Nephron progenitor cell (in vitro differentiated cells): ENCODE results near the gene IRS1.
"Not testable (repeated sequence)": the region's sequence is repeated elsewhere in the genome, so short reads cannot be mapped to it uniquely, and the experiment has no call there.

Source experiments
- DNase-seq: peaks from one replicate; pipeline ENCODE4 v3.0.0; 2021
- H3K27ac Mint-ChIP-seq: 2 replicates; pipeline ENCODE4 v1.8.0; 2021; ENCODE audit warnings: mild to moderate bottlenecking, moderate library complexity, mixed read lengths
- H3K27me3 Mint-ChIP-seq: 2 replicates; pipeline ENCODE4 v1.8.0; 2021; ENCODE audit warnings: mild to moderate bottlenecking, low read depth, mixed read lengths; ENCODE audit not compliant: poor library complexity
- H3K36me3 Mint-ChIP-seq: 2 replicates; pipeline ENCODE4 v1.8.0; 2021; ENCODE audit warnings: low read depth, mixed read lengths
- H3K4me1 Mint-ChIP-seq: 2 replicates; pipeline ENCODE4 v1.8.0; 2021; ENCODE audit warnings: mixed read lengths
- H3K4me3 Mint-ChIP-seq: 2 replicates; pipeline ENCODE4 v1.8.0; 2021; ENCODE audit warnings: mild to moderate bottlenecking, moderate library complexity, mixed read lengths
- H3K9me3 Mint-ChIP-seq: 2 replicates; pipeline ENCODE4 v1.8.0; 2021; ENCODE audit warnings: mild to moderate bottlenecking, moderate library complexity, mixed read lengths
- CTCF ChIP-seq: fragments of 200-600 bp; sonication (generic); IDR thresholded peaks from 2 replicates; pipeline ENCODE4 v1.5.0; 2021; ENCODE audit warnings: antibody characterized with exemption

IRS1 gene

GRCh38 chr2:226837334-226837733, 37.7 kb upstream of the IRS1 start:
- Mint-ChIP-seq H3K9me3 (peaks cover 24% of the 10 kb centered on the region), H3K27ac (no peak overlapping the region), H3K27me3 (peaks cover 4% of the 10 kb centered on the region), H3K36me3 (peaks cover 54% of the 10 kb centered on the region), H3K4me3 (peak overlapping the region; percentile 88), H3K4me1 (peaks cover 40% of the 10 kb centered on the region)
- no peak for DNase-seq
- no peak for TF ChIP-seq CTCF

- Mint-ChIP-seq H3K4me3 (peak overlapping the region; percentile 88), H3K4me1 (peaks cover 40% of the 10 kb centered on the region), H3K36me3 (peaks cover 46% of the 10 kb centered on the region), H3K27ac (peak overlapping the region; percentile 97), H3K9me3 (peaks cover 16% of the 10 kb centered on the region), H3K27me3 (peaks cover 4% of the 10 kb centered on the region)
- no peak for DNase-seq
- no peak for TF ChIP-seq CTCF
Observed at GRCh38 chr2:226836548-226836885, 36.9 kb upstream of the IRS1 start.

DNA sequence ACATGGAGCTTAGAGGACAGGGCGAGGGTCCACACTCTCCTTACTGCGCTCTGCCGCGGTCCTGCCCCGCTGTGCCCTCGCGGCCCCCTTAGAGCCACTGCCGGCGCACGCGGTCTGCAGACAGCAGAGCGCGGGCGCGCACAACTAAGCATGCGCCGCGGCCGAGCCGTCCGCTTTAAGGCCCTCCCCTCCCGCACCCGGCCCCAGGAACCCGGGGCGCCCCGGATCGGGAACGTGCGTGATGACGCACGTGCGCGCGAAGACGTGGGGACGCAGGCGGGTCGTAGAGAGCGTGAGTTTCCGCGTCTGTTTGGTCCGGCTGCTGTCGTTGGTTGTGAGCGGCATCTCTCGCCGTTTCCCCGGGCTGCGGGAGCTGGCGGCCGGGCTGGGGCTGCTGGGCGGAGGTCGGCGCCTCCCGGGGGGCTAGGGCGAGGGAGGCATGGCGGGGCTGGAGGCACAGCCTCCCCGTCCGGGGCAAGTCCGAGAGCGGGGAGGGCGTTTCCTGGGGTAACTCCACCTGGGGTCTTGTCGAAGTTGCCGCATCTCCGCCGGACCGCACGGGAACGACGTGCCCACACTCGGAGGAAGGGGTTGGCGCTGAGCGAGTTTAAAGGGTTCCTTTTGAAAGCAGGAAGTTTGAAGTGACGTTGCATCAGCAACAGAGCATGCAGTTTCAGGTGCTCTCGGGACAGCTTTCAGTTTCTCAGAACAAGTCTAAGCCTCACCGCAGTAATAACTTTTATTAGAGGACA, 36.4 kb upstream of the IRS1 start, which contains the start of gene RHBDD1:
Gene RHBDD1 (plus strand): TSS at position 259 of the 752 bp plus-strand sequence. CDS start 28,640 bp downstream, outside the sequence.
- TF ChIP-seq CTCF = no peak
- peak; percentile 85 for DNase-seq
- H3K27me3 Mint-ChIP-seq = peaks cover 4% of the 10 kb centered on the region
- H3K27ac Mint-ChIP-seq = peak within 1 kb of the TSS; percentile 97
- peaks cover 11% of the 10 kb centered on the region for H3K9me3 Mint-ChIP-seq
- H3K36me3 Mint-ChIP-seq = peaks cover 40% of the 10 kb centered on the region
- H3K4me3 Mint-ChIP-seq = peak within 1 kb of the TSS; percentile 88
- peaks cover 40% of the 10 kb centered on the region for H3K4me1 Mint-ChIP-seq

- peaks cover 11% of the 10 kb centered on the region for H3K9me3 Mint-ChIP-seq
- H3K4me3 Mint-ChIP-seq = peak overlapping the region; percentile 88
- H3K4me1 Mint-ChIP-seq = peaks cover 40% of the 10 kb centered on the region
- peaks cover 36% of the 10 kb centered on the region for H3K36me3 Mint-ChIP-seq
- TF ChIP-seq CTCF = no peak
- peak; percentile 41 for DNase-seq
- peak overlapping the region; percentile 57 for H3K27ac Mint-ChIP-seq
- peaks cover 4% of the 10 kb centered on the region for H3K27me3 Mint-ChIP-seq
Observed at GRCh38 chr2:226835420-226835795, 35.8 kb upstream of the IRS1 start.

DNA sequence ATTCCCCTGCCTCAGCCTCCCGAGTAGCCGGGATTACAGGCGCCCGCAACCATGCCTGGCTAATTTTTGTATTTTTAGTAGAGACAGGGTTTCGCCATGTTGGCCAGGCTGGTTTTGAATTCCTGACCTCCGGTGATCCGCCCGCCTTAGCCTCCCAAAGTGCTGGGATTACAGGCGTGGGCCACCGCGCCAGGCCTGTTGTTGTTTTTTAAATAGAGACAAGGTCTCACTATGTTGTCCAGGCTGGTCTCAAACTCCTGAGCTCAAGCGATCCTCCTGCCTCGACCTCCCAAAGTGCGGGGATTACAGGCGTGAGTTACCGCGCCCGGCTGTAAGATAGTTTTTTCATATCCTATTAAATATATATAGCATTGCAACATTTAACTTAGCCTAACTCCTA, 35.3 kb upstream of the IRS1 start:
- not testable (repeated sequence) for H3K27me3 Mint-ChIP-seq, H3K27ac Mint-ChIP-seq, DNase-seq
- H3K4me3 Mint-ChIP-seq = peak overlapping the region; percentile 88
- peaks cover 35% of the 10 kb centered on the region for H3K4me1 Mint-ChIP-seq
- H3K36me3 Mint-ChIP-seq = peaks cover 30% of the 10 kb centered on the region
- H3K9me3 Mint-ChIP-seq = peaks cover 11% of the 10 kb centered on the region

DNA sequence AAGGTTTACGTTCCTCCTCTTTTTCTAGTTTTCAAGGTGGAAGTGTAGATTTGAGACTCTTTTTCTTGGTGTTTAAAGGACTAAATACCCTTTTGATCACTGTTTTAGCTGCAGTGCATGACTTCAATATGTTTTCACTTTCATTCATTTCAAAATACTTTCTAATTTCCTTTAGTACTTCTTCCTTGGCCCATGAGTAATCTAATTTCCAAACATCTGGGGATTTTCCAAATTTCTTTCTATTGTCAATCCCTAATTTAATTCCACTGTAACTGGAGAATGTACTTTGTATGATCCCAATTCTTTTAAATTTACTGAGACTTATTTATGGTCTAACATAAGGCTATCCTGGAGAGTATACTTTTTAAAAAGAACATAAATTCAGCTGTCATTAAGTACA, 32.4 kb upstream of the IRS1 start:
- H3K27me3 Mint-ChIP-seq = peaks cover 4% of the 10 kb centered on the region
- TF ChIP-seq CTCF = no peak
- H3K4me3 Mint-ChIP-seq = no peak overlapping the region
- peaks cover 11% of the 10 kb centered on the region for H3K9me3 Mint-ChIP-seq
- H3K27ac Mint-ChIP-seq = no peak overlapping the region
- peaks cover 7% of the 10 kb centered on the region for H3K4me1 Mint-ChIP-seq
- peaks cover 3% of the 10 kb centered on the region for H3K36me3 Mint-ChIP-seq
- DNase-seq = no peak
